PC-3 (cell line): ENCODE data around the gene CLEC11A. TPM values are rescaled to one million over a fixed set of nuclear protein-coding genes. Genes with fewer than 3 reads are reported as not detected.
A peak's percentile ranks its signal among the peaks of the same experiment; 100 is the strongest.

Experiments used
- ATAC-seq: fragments of 200-7000 bp; cut with Tn5 transposase; 2 replicates; pipeline ENCODE4 v1.9.1; 2020; ENCODE audit warnings: mild to moderate bottlenecking, moderate library complexity
- BruUV-seq: library from RNA; stranded (reverse); fragments of 400-500 nt; replicated peaks from 2 replicates; lab custom pipeline; 2021; lab: Mats Ljungman, UMichigan
- CTCF ChIA-PET: fragments of 300-600 bp; sonication (Branson Sonifier 250); formaldehyde crosslinking; loops from one replicate; lab custom pipeline; 2022; ENCODE audit warnings: antibody characterized with exemption; lab: Charles Lee
- POLR2A ChIA-PET: fragments of 300-600 bp; sonication (Branson Sonifier 250); formaldehyde crosslinking; loops from one replicate; lab custom pipeline; 2022; ENCODE audit warnings: antibody characterized with exemption; ENCODE audit not compliant: unreplicated experiment; lab: Charles Lee
- DNase-seq: peaks from one replicate; pipeline ENCODE4 v3.0.0-alpha.2; 2015
- H2AFZ ChIP-seq: fragments of 300-600 bp; sonication (generic); 2 replicates; pipeline ENCODE4 v1.6.0; 2016; ENCODE audit warnings: antibody characterized with exemption, low read length
- H3F3A ChIP-seq: fragments of 300-600 bp; sonication (generic); one replicate; pipeline ENCODE4 v1.6.0; 2017; ENCODE audit warnings: antibody characterized with exemption, low read length, control low read depth, mild to moderate bottlenecking; ENCODE audit not compliant: unreplicated experiment
- H3K27ac ChIP-seq: fragments of 300-600 bp; sonication (generic); 2 replicates; pipeline ENCODE4 v1.5.1; 2016; ENCODE audit warnings: mild to moderate bottlenecking, low read length
- H3K27me3 ChIP-seq: fragments of 300-600 bp; sonication (generic); 2 replicates; pipeline ENCODE4 v1.6.1; 2016; ENCODE audit warnings: low read length, mixed read lengths
- H3K36me3 ChIP-seq: fragments of 300-600 bp; sonication (generic); 2 replicates; pipeline ENCODE4 v1.6.1; 2016; ENCODE audit warnings: low read depth, mixed run types, low read length, mixed read lengths
- H3K4me1 ChIP-seq: fragments of 300-600 bp; sonication (generic); 2 replicates; pipeline ENCODE4 v1.5.1; 2016; ENCODE audit warnings: low read length; ENCODE audit not compliant: insufficient read depth
- H3K4me2 ChIP-seq: fragments of 300-600 bp; sonication (generic); 2 replicates; pipeline ENCODE4 v1.6.0; 2016; ENCODE audit warnings: low read length
- H3K4me3 ChIP-seq: fragments of 300-600 bp; sonication (generic); 2 replicates; pipeline ENCODE4 v1.5.1; 2016; ENCODE audit warnings: mild to moderate bottlenecking, low read length, mixed read lengths
- H3K79me2 ChIP-seq: fragments of 300-600 bp; sonication (generic); 2 replicates; pipeline ENCODE4 v1.6.1; 2017; ENCODE audit warnings: low read length, mixed read lengths
- H3K9ac ChIP-seq: fragments of 300-600 bp; sonication (generic); 2 replicates; pipeline ENCODE4 v1.6.0; 2016; ENCODE audit warnings: mild to moderate bottlenecking, low read length
- H3K9me2 ChIP-seq: fragments of 300-600 bp; sonication (generic); replicated peaks from 2 replicates; pipeline ENCODE4 v1.6.1; 2016; ENCODE audit warnings: mixed run types, low read length, mixed read lengths
- H3K9me3 ChIP-seq: fragments of 300-600 bp; sonication (generic); 2 replicates; pipeline ENCODE4 v1.6.1; 2016; ENCODE audit warnings: low read length, mixed read lengths
- H4K20me1 ChIP-seq: fragments of 300-600 bp; sonication (generic); 2 replicates; pipeline ENCODE4 v1.6.1; 2016; ENCODE audit warnings: low read length, mixed read lengths
- EZH2 ChIP-seq: fragments of 300-600 bp; sonication (generic); IDR thresholded peaks from one replicate; pipeline ENCODE4 v1.6.1; 2017; ENCODE audit warnings: antibody characterized with exemption, mild to moderate bottlenecking, low read length; ENCODE audit not compliant: unreplicated experiment
- EZH2phosphoT487 ChIP-seq: fragments of 300-600 bp; sonication (generic); IDR thresholded peaks from 2 replicates; pipeline ENCODE4 v1.6.1; 2018; ENCODE audit warnings: mild to moderate bottlenecking, antibody characterized with exemption, low read length, borderline replicate concordance
- intact Hi-C: fragments of 100-400 bp; cut with micrococcal nuclease; formaldehyde crosslinking; loops from 2 replicates; pipeline ENCODE4 v1.9.0; 2023
- total RNA-seq: library from RNA; depleted of rRNA; stranded (reverse); fragments of >200 nt; gene quantifications from 2 replicates; pipeline ENCODE4 v1.2.3, GENCODE V29; 2014
- TF ChIP-seq, protein P1 (sequence below): fragments of 300-600 bp; sonication (generic); conservative IDR thresholded peaks from 2 replicates; pipeline ENCODE4 v1.5.1; 2017; ENCODE audit warnings: antibody characterized with exemption, low read depth, mild to moderate bottlenecking, low read length

The CLEC11A gene
- total RNA-seq, 1 experiment from 2014 or later, result 2.3 TPM

GRCh38 chr19:50706387-50706786, 16.8 kb upstream of the CLEC11A start:
- POLR2A ChIA-PET, result no interaction called here
- peaks cover 14% of the 10 kb centered on the region for H3K27me3 ChIP-seq
- intact Hi-C loops, result loop anchor here (5.0 kb wide), 2 partner anchors 216 to 316 kb away; no protein-coding TSS in a partner anchor

GRCh38 chr19:50708179-50708879, 14.8 kb upstream of the CLEC11A start:
- H3K27me3 ChIP-seq, result peaks cover 23% of the 10 kb centered on the region
- H3K4me2 ChIP-seq, result no peak overlapping the region
- H3K9ac ChIP-seq, result no peak overlapping the region
- intact Hi-C loops, result loop anchor here (5.0 kb wide), 2 partner anchors 214 to 314 kb away; no protein-coding TSS in a partner anchor
- no peaks in the 10 kb centered on the region for H4K20me1 ChIP-seq
- peaks cover 4% of the 10 kb centered on the region; the same call in 1 of the 2 replicates for H3K4me1 ChIP-seq
- CTCF ChIA-PET, result no interaction called here
- no peak overlapping the region for H3K27ac ChIP-seq
- H3K36me3 ChIP-seq, result no peaks in the 10 kb centered on the region
- H2AFZ ChIP-seq, result no peak overlapping the region
- no peaks in the 10 kb centered on the region for H3K9me3 ChIP-seq
- no TSS peak for BruUV-seq
- no peak overlapping the region for H3K4me3 ChIP-seq
- no peaks in the 10 kb centered on the region for H3K9me2 ChIP-seq
- H3F3A ChIP-seq, result no peaks in the 10 kb centered on the region
- DNase-seq (peak; percentile 16), ATAC-seq (no peak)
- POLR2A ChIA-PET, result no interaction called here
- H3K79me2 ChIP-seq, result no peaks in the 10 kb centered on the region
- TF ChIP-seq, protein P1, sequence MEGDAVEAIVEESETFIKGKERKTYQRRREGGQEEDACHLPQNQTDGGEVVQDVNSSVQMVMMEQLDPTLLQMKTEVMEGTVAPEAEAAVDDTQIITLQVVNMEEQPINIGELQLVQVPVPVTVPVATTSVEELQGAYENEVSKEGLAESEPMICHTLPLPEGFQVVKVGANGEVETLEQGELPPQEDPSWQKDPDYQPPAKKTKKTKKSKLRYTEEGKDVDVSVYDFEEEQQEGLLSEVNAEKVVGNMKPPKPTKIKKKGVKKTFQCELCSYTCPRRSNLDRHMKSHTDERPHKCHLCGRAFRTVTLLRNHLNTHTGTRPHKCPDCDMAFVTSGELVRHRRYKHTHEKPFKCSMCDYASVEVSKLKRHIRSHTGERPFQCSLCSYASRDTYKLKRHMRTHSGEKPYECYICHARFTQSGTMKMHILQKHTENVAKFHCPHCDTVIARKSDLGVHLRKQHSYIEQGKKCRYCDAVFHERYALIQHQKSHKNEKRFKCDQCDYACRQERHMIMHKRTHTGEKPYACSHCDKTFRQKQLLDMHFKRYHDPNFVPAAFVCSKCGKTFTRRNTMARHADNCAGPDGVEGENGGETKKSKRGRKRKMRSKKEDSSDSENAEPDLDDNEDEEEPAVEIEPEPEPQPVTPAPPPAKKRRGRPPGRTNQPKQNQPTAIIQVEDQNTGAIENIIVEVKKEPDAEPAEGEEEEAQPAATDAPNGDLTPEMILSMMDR, result no peak
- TF ChIP-seq EZH2phosphoT487 (no peak), EZH2 (no peak)

More at GRCh38 chr19:50706387-50706786, 16.8 kb upstream of the CLEC11A start:
- no peaks in the 10 kb centered on the region for H3K9me2 ChIP-seq
- TF ChIP-seq, protein P1, result no peak
- TF ChIP-seq EZH2phosphoT487 (no peak), EZH2 (no peak)
- peaks cover 15% of the 10 kb centered on the region for H3K4me1 ChIP-seq
- no TSS peak for BruUV-seq
- H3K9me3 ChIP-seq, result no peaks in the 10 kb centered on the region
- H3F3A ChIP-seq, result no peaks in the 10 kb centered on the region
- H3K9ac ChIP-seq, result no peak overlapping the region
- ATAC-seq, result no peak
- no peak overlapping the region for H3K4me3 ChIP-seq
- H3K4me2 ChIP-seq, result no peak overlapping the region
- no peak overlapping the region for H3K27ac ChIP-seq
- CTCF ChIA-PET, result interaction anchor here (0.7 to 1.2 kb wide), 2 partner anchors 18 to 24 kb away, joined by 3 to 5 read pairs; no protein-coding TSS in a partner anchor
- no peak overlapping the region for H2AFZ ChIP-seq
- DNase-seq, result no peak
- H3K36me3 ChIP-seq, result no peaks in the 10 kb centered on the region
- no peaks in the 10 kb centered on the region for H4K20me1 ChIP-seq
- H3K79me2 ChIP-seq, result no peaks in the 10 kb centered on the region

- H2AFZ ChIP-seq, result 0 out of 2 replicates have a peak overlapping the region, but pooled peaks have one; percentile 13
- no peaks in the 10 kb centered on the region for H3K9me3 ChIP-seq
- no TSS peak for BruUV-seq
- no peaks in the 10 kb centered on the region for H3K79me2 ChIP-seq
- no peaks in the 10 kb centered on the region for H3K9me2 ChIP-seq
- H3K4me2 ChIP-seq, result no peak overlapping the region
- TF ChIP-seq EZH2phosphoT487, result no peak
- no peak for TF ChIP-seq EZH2
- TF ChIP-seq, protein P1, result peak; percentile 45; the same call in 1 of the 2 replicates
- ChIA-PET POLR2A (no interaction called here), CTCF (no interaction called here)
- DNase-seq, result peak; percentile 20
- ATAC-seq, result no peak
- intact Hi-C loops, result no loop called here
- H3K4me1 ChIP-seq, result no peaks in the 10 kb centered on the region
- no peaks in the 10 kb centered on the region for H4K20me1 ChIP-seq
- H3K27me3 ChIP-seq, result peaks cover 23% of the 10 kb centered on the region
- H3K9ac ChIP-seq, result no peak overlapping the region
- H3K36me3 ChIP-seq, result no peaks in the 10 kb centered on the region
- no peak overlapping the region for H3K4me3 ChIP-seq
- H3F3A ChIP-seq, result no peaks in the 10 kb centered on the region
- H3K27ac ChIP-seq, result no peak overlapping the region
Measured at GRCh38 chr19:50710094-50710493, 13.1 kb upstream of the CLEC11A start.
